ENCODE measurements around the gene NFATC2. TPM values are rescaled to one million over a fixed set of nuclear protein-coding genes. Genes with fewer than 3 reads are reported as not detected.

The NFATC2 gene
- polyA plus RNA-seq, 1 donor from 2014 or later, result not detected

DNA sequence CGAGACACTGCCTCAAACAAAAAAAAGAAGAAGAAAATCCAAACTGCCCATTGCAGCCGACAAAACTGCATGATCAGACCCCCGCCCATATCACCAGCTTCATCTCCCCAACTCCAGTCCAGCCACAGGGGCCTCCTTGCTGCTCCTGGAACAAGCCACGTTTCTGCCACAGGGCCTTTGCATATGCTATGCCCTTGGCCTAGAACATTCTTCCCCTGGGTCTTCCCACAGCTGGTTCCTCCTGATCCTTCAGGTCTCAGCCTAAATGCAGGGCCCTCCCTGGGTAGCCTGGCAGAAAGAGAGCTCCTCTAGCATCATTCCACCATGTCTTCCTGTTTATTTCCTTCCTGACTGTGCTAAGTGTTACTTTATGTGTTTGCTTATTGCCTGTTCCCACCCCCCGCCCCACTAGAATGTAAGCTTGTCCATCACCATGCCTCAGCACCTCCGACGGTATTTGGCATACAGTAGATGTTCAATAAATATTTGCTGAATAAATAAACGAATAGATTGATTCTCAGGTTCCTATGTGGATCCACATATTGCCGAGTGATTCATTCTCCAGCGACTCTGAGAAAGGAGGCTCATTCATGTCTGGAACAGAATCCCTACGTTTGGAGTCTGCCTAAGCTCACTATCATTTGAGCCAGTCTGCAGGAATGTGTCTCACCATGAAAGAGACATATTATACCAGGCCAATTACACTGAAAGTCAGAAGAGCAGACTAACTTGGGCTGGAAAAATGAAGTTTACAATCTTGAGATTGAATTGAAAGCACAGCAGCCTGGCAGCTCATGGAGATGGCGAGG, 56.1 kb downstream of the NFATC2 start:
- no peaks in the 10 kb centered on the region for H3F3A ChIP-seq (ENCODE audit: insufficient read depth, low read length, poor library complexity, severe bottlenecking)
- no peaks in the 10 kb centered on the region for H3K79me2 ChIP-seq (replicated peaks; ENCODE audit: insufficient read depth, low read length)
- no peak overlapping the region for H2AFZ ChIP-seq (ENCODE audit: low read depth, low read length)
- H3K4me3 ChIP-seq (ENCODE audit: low read length), result no peak overlapping the region
- H3K9me3 ChIP-seq (ENCODE audit: low read length), result no peaks in the 10 kb centered on the region
- H3K9me2 ChIP-seq (ENCODE audit: insufficient read depth, low read length), result no peaks in the 10 kb centered on the region
- H3K27ac ChIP-seq (ENCODE audit: low read length), result no peak overlapping the region
- TF ChIP-seq SMC3 (conservative IDR thresholded peaks at IDR 0.05; ENCODE audit: poor library complexity), result no peak
- no peak for TF ChIP-seq RAD21 (conservative IDR thresholded peaks at IDR 0.05)
- no peak for TF ChIP-seq MXI1 (conservative IDR thresholded peaks at IDR 0.05; ENCODE audit: poor library complexity, severe bottlenecking)
- no peak for TF ChIP-seq EP300 (conservative IDR thresholded peaks at IDR 0.05; ENCODE audit: poor library complexity, severe bottlenecking)
- TF ChIP-seq, protein P1, sequence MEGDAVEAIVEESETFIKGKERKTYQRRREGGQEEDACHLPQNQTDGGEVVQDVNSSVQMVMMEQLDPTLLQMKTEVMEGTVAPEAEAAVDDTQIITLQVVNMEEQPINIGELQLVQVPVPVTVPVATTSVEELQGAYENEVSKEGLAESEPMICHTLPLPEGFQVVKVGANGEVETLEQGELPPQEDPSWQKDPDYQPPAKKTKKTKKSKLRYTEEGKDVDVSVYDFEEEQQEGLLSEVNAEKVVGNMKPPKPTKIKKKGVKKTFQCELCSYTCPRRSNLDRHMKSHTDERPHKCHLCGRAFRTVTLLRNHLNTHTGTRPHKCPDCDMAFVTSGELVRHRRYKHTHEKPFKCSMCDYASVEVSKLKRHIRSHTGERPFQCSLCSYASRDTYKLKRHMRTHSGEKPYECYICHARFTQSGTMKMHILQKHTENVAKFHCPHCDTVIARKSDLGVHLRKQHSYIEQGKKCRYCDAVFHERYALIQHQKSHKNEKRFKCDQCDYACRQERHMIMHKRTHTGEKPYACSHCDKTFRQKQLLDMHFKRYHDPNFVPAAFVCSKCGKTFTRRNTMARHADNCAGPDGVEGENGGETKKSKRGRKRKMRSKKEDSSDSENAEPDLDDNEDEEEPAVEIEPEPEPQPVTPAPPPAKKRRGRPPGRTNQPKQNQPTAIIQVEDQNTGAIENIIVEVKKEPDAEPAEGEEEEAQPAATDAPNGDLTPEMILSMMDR (IDR thresholded peaks at IDR 0.05; ENCODE audit: poor library complexity, severe bottlenecking), result no peak
- TF ChIP-seq POLR2AphosphoS5 (IDR thresholded peaks at IDR 0.05), result no peak
- TF ChIP-seq, protein P2, sequence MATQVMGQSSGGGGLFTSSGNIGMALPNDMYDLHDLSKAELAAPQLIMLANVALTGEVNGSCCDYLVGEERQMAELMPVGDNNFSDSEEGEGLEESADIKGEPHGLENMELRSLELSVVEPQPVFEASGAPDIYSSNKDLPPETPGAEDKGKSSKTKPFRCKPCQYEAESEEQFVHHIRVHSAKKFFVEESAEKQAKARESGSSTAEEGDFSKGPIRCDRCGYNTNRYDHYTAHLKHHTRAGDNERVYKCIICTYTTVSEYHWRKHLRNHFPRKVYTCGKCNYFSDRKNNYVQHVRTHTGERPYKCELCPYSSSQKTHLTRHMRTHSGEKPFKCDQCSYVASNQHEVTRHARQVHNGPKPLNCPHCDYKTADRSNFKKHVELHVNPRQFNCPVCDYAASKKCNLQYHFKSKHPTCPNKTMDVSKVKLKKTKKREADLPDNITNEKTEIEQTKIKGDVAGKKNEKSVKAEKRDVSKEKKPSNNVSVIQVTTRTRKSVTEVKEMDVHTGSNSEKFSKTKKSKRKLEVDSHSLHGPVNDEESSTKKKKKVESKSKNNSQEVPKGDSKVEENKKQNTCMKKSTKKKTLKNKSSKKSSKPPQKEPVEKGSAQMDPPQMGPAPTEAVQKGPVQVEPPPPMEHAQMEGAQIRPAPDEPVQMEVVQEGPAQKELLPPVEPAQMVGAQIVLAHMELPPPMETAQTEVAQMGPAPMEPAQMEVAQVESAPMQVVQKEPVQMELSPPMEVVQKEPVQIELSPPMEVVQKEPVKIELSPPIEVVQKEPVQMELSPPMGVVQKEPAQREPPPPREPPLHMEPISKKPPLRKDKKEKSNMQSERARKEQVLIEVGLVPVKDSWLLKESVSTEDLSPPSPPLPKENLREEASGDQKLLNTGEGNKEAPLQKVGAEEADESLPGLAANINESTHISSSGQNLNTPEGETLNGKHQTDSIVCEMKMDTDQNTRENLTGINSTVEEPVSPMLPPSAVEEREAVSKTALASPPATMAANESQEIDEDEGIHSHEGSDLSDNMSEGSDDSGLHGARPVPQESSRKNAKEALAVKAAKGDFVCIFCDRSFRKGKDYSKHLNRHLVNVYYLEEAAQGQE (IDR thresholded peaks at IDR 0.05; ENCODE audit: borderline replicate concordance), result no peak
- TF ChIP-seq EZH2 (IDR thresholded peaks at IDR 0.05; ENCODE audit: borderline replicate concordance, insufficient read depth, low read length, poor library complexity, severe bottlenecking), result no peak
- TF ChIP-seq TAF1 (IDR thresholded peaks at IDR 0.05; ENCODE audit: low read depth), result no peak
- H3K4me2 ChIP-seq (ENCODE audit: low read length), result no peak overlapping the region
- no peak overlapping the region for H3K9ac ChIP-seq (ENCODE audit: low read length)
- H3K36me3 ChIP-seq (ENCODE audit: insufficient read depth, low read length), result no peaks in the 10 kb centered on the region
- no peaks in the 10 kb centered on the region for H3K27me3 ChIP-seq (ENCODE audit: insufficient read depth, low read depth, low read length)
- no peaks in the 10 kb centered on the region for H4K20me1 ChIP-seq (ENCODE audit: insufficient read depth)

DNA sequence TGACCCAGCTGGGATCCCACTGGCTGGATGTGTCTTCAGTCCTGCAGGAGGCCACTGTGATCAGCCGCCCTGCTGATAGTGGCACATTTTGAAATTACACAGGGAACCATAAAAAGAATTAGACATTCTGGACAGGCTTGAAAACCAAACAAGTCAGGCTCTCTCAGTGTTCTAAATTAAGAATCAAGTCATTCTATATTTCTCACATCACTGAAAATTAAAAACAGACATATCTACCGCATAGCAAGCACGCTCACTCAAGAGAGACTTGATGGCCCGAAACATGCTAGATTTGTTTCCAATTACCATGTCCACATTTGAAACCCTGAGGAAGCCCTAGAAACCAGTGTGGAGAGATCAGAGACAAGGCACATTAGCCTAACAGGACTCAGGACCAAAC, 57.7 kb downstream of the NFATC2 start:
- Histone ChIP-seq H3K4me2 (ENCODE audit: low read length) (no peak overlapping the region), H3K9me3 (ENCODE audit: low read length) (no peaks in the 10 kb centered on the region), H3K9ac (ENCODE audit: low read length) (no peak overlapping the region)

More for the DNA sequence above, 57.7 kb downstream of the NFATC2 start:
- H3K79me2 ChIP-seq (replicated peaks; ENCODE audit: insufficient read depth, low read length), result no peaks in the 10 kb centered on the region
- no peak overlapping the region for H3K27ac ChIP-seq (ENCODE audit: low read length)
- no peak overlapping the region for H3K4me3 ChIP-seq (ENCODE audit: low read length)
- no peaks in the 10 kb centered on the region for H3K9me2 ChIP-seq (ENCODE audit: insufficient read depth, low read length)
- TF ChIP-seq SMC3 (conservative IDR thresholded peaks at IDR 0.05; ENCODE audit: poor library complexity), result no peak
- TF ChIP-seq RAD21 (conservative IDR thresholded peaks at IDR 0.05), result no peak
- no peak for TF ChIP-seq MXI1 (conservative IDR thresholded peaks at IDR 0.05; ENCODE audit: poor library complexity, severe bottlenecking)
- no peak for TF ChIP-seq EZH2 (IDR thresholded peaks at IDR 0.05; ENCODE audit: borderline replicate concordance, insufficient read depth, low read length, poor library complexity, severe bottlenecking)
- no peak overlapping the region for H2AFZ ChIP-seq (ENCODE audit: low read depth, low read length)
- H3F3A ChIP-seq (ENCODE audit: insufficient read depth, low read length, poor library complexity, severe bottlenecking), result no peaks in the 10 kb centered on the region
- no peaks in the 10 kb centered on the region for H4K20me1 ChIP-seq (ENCODE audit: insufficient read depth)
- H3K27me3 ChIP-seq (ENCODE audit: insufficient read depth, low read depth, low read length), result no peaks in the 10 kb centered on the region
- no peaks in the 10 kb centered on the region for H3K36me3 ChIP-seq (ENCODE audit: insufficient read depth, low read length)
